ENCODE measurements around the gene KATNB1.

Gene KATNB1

DNA sequence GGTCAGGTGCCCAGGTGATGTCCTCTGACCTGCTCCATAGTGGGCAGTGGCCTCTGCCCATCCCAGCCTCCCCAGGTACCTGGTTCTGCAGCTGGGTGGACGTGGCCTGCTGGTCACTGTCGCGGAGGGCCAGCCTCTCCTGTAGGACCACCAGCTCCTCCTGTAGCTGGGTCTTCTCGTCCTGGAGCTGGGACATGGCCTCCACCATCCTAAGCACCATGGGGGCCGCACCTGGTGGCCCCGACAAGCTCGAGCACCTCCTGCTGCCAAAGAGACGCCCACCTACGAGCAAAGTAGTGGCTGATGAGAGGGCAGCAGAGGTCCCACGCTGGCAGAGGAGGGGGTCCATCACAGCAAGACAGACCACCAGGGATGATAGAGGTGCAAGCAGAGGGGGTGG, 49.8 kb downstream of the KATNB1 start:
- no peak for DNase-seq
- Histone ChIP-seq H3K36me3 (no peaks in the 10 kb centered on the region), H3K27ac (no peak overlapping the region), H3K27me3 (ENCODE audit: insufficient read depth, low read depth, severe bottlenecking) (no peaks in the 10 kb centered on the region), H3K4me3 (ENCODE audit: low read depth, low read length) (no peak overlapping the region), H3K9me3 (ENCODE audit: severe bottlenecking) (no peaks in the 10 kb centered on the region)
- TF ChIP-seq, protein P1, sequence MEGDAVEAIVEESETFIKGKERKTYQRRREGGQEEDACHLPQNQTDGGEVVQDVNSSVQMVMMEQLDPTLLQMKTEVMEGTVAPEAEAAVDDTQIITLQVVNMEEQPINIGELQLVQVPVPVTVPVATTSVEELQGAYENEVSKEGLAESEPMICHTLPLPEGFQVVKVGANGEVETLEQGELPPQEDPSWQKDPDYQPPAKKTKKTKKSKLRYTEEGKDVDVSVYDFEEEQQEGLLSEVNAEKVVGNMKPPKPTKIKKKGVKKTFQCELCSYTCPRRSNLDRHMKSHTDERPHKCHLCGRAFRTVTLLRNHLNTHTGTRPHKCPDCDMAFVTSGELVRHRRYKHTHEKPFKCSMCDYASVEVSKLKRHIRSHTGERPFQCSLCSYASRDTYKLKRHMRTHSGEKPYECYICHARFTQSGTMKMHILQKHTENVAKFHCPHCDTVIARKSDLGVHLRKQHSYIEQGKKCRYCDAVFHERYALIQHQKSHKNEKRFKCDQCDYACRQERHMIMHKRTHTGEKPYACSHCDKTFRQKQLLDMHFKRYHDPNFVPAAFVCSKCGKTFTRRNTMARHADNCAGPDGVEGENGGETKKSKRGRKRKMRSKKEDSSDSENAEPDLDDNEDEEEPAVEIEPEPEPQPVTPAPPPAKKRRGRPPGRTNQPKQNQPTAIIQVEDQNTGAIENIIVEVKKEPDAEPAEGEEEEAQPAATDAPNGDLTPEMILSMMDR (IDR thresholded peaks at IDR 0.05; ENCODE audit: low read depth, low read length) = no peak

DNA sequence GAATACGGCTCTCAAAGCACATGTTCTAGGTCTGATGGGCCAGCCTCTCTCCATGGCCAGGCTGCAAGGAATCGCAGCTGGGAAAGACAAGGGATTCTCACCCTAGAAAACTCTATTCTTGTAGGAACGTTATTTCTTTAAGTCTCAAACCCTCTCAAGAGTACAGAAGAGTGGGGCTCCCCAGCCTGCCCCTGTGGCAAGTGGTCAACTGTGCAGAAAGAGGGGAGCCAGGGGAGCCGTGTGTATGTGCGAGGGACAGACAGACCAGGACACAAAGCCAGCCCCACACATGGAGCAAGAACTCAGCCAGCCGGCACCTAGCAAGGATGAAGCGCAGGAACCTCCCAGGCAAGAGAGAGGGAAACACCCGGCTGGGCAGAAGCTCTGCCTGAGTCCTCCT, 50.4 kb downstream of the KATNB1 start:
- H3K36me3 ChIP-seq = no peaks in the 10 kb centered on the region
- no peak overlapping the region for H3K4me3 ChIP-seq (ENCODE audit: low read depth, low read length)
- DNase-seq = no peak
- no peaks in the 10 kb centered on the region for H3K27me3 ChIP-seq (ENCODE audit: insufficient read depth, low read depth, severe bottlenecking)
- H3K27ac ChIP-seq = no peak overlapping the region
- TF ChIP-seq, protein P1 (IDR thresholded peaks at IDR 0.05; ENCODE audit: low read depth, low read length) = no peak
- no peaks in the 10 kb centered on the region for H3K9me3 ChIP-seq (ENCODE audit: severe bottlenecking)

DNA sequence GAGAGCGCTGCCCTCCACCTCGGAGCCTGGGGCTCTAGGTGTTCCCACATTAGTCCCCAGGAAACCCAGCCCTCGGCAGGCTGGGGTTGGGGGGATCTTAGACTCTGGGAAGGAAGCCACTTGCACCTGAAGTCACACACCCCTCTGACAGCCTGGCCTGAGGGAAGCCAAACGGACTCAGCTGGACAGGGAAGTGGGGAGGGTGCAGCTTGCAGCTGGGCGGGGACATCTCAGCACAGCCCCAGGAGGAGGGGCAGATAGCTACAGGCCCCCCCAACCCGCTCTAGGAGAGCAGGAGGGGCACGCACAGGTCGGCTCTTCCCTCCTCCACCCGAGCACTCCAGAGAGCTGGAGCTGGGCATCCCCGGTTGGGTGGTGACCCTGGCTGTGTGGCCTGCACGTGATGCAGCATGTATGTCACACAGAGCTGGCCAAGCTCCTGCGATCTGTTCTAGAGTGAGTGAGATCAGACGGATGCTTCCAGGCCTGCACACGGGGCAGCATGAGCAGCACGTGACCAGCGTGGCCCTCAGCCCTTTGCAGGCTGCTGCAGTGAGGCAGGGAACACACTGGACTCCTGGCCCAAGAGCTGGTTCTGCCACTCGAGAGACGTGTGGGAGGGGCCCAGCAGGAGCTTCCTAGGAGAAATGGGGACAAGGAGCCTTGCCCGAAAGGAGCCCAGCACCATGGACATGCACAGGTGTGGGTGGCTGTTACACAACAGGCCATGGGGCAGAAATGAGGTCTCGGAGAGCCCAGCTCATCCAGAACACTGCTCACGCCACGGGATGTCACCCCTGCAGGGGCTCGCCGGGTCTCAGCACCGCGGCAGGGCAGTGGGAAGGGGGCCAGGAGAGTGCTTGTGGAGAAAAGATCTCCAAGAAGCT, 51.3 kb downstream of the KATNB1 start:
- Histone ChIP-seq H3K27ac (no peak overlapping the region), H3K4me3 (ENCODE audit: low read depth, low read length) (no peak overlapping the region), H3K9me3 (ENCODE audit: severe bottlenecking) (no peaks in the 10 kb centered on the region), H3K27me3 (ENCODE audit: insufficient read depth, low read depth, severe bottlenecking) (no peaks in the 10 kb centered on the region), H3K36me3 (no peaks in the 10 kb centered on the region)
- TF ChIP-seq, protein P1 (IDR thresholded peaks at IDR 0.05; ENCODE audit: low read depth, low read length) = no peak
- no peak for DNase-seq

DNA sequence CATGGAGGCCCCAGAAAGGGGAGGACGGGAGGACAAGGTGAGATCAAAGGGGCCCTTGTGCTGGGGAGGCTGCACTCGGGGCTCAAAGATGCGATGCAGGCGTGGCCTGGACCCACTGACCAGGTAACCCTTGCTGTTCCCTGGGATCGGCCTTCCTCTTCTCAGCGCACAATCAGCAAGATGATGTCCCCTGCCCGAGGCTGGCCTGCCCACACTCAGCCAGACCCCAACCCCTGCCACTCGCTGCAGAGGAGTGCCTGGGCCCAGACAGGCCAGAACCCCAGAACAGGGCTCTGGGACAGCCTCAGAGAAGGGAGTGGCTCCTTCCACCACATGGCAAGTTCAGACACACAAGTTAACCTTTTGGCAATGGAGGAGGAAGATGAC, 51.9 kb downstream of the KATNB1 start:
- no peaks in the 10 kb centered on the region for H3K27me3 ChIP-seq (ENCODE audit: insufficient read depth, low read depth, severe bottlenecking)
- H3K36me3 ChIP-seq = no peaks in the 10 kb centered on the region
- no peaks in the 10 kb centered on the region for H3K9me3 ChIP-seq (ENCODE audit: severe bottlenecking)
- no peak overlapping the region for H3K27ac ChIP-seq
- no peak for DNase-seq
- TF ChIP-seq, protein P1 (IDR thresholded peaks at IDR 0.05; ENCODE audit: low read depth, low read length) = no peak
- H3K4me3 ChIP-seq (ENCODE audit: low read depth, low read length) = no peak overlapping the region

DNA sequence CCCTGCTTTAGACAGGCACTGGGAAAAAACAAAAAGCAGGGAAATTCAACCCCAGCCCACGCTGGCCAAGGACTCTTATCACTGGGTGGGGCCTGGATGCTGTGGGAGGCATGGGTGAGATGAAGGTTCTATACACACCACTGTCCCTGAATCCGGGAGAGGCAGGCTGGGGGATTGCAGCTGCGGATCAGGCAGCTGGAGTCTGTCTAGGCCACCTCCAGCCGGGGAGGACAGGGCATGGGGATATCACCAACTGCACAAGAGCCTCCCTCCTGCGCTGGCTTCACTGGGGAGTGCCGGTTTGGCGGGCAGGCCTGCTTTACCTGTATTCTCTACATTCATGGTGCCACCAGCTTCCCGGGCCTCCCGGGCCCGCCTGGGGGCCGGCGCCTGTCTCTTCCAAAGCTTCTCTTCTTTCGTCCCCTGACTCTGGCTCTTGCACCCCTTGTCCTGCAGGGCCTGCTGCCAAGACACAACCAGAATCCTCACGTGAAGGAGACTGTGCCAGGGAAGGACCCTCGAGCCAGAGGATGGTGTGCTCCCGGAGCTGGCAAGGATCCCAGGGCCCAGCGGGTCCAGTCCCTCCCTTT, 52.8 kb downstream of the KATNB1 start:
- H3K27ac ChIP-seq = no peak overlapping the region
- H3K9me3 ChIP-seq (ENCODE audit: severe bottlenecking) = no peaks in the 10 kb centered on the region
- TF ChIP-seq, protein P1 (IDR thresholded peaks at IDR 0.05; ENCODE audit: low read depth, low read length) = no peak
- no peaks in the 10 kb centered on the region for H3K27me3 ChIP-seq (ENCODE audit: insufficient read depth, low read depth, severe bottlenecking)
- no peak for DNase-seq
- no peak overlapping the region for H3K4me3 ChIP-seq (ENCODE audit: low read depth, low read length)
- H3K36me3 ChIP-seq = no peaks in the 10 kb centered on the region
